HepG2 (cell line): ENCODE results near the gene MED12. TPM values are rescaled to one million over a fixed set of nuclear protein-coding genes. Genes with fewer than 3 reads are reported as not detected.

Experiments
- ATAC-seq: fragments of 200-7000 bp; cut with Tn5 transposase; 3 replicates; pipeline ENCODE4 v1.9.1; 2020; ENCODE audit warnings: mild to moderate bottlenecking, moderate library complexity
- BruUV-seq: library from RNA; stranded (reverse); fragments of 400-500 nt; replicated peaks from 2 replicates; lab custom pipeline; 2021; lab: Mats Ljungman, UMichigan
- CTCF ChIA-PET: fragments of 300-600 bp; formaldehyde crosslinking; extraction: SDS; loops from one replicate; lab custom pipeline; 2021; ENCODE audit warnings: low total read pairs, inconsistent platforms, low intra/inter-chr PET ratio; lab: Yijun Ruan, JAX
- POLR2A ChIA-PET: fragments of 350-600 bp; sonication (Branson Sonifier 250); formaldehyde crosslinking; loops from one replicate; lab custom pipeline; 2020; ENCODE audit warnings: antibody characterized with exemption, inconsistent platforms; lab: Yijun Ruan, JAX
- DNase-seq: peaks from one replicate; pipeline ENCODE4 v3.0.0-alpha.2; 2015; ENCODE audit warnings: low spot score
- FAIRE-seq: peaks from 3 replicates; lab custom pipeline; 2011; peaks lifted over from hg19 to GRCh38; lab: Jason Lieb, UNC
- H2AFZ ChIP-seq: one replicate; pipeline ENCODE4 v1.6.1; 2011; ENCODE audit warnings: low read length, inconsistent platforms
- H3K27ac ChIP-seq: fragments of 300-600 bp; 3 replicates; pipeline ENCODE4 v1.8.0; 2011; ENCODE audit warnings: mixed run types, mild to moderate bottlenecking, mixed read lengths, low read length, inconsistent platforms; ENCODE audit not compliant: insufficient read depth; ENCODE audit errors: extremely low read length
- H3K27me3 ChIP-seq, 2 experiments: fragments of 200-600 bp in 1 of 2; 2 replicates in 1 of 2; 3 replicates in 1 of 2; pipeline versions ENCODE4 v1.6.0 to v1.8.0; 2011; ENCODE audit warnings: low read length in 2 of 2, mild to moderate bottlenecking in 2 of 2, moderate library complexity in 2 of 2, inconsistent platforms in 1 of 2; ENCODE audit not compliant: insufficient read depth in 2 of 2, control insufficient read depth in 1 of 2
- H3K36me3 ChIP-seq, 2 experiments: fragments of 200-600 bp in 1 of 2; replicated peaks in 1 of 2; 2 replicates in 1 of 2; 3 replicates in 1 of 2; pipeline versions ENCODE4 v1.5.1 to v1.8.0; 2011; ENCODE audit warnings: low read length in 2 of 2, inconsistent platforms in 1 of 2; ENCODE audit not compliant: insufficient read depth in 2 of 2, control insufficient read depth in 1 of 2
- H3K4me1 ChIP-seq: 2 replicates; pipeline ENCODE4 v1.5.1; 2012; ENCODE audit warnings: low read length, inconsistent platforms; ENCODE audit not compliant: insufficient read depth
- H3K4me2 ChIP-seq: 2 replicates; pipeline ENCODE4 v1.6.0; 2011; ENCODE audit warnings: low read depth, low read length, inconsistent platforms
- H3K4me3 ChIP-seq, 3 experiments: fragments of 200-600 bp in 1 of 3; sonication (generic), shearing (Covaris generic) in 1 of 3; replicated peaks in 1 of 3; 2 replicates each; pipeline ENCODE4 v1.5.1; 2011 to 2016; ENCODE audit warnings: low read length in 3 of 3, inconsistent platforms in 2 of 3, low read depth in 2 of 3, mild to moderate bottlenecking in 2 of 3, control low read depth in 1 of 3, mixed read lengths in 1 of 3; ENCODE audit not compliant: insufficient read depth in 1 of 3
- H3K79me2 ChIP-seq: one replicate; pipeline ENCODE4 v1.6.1; 2011; ENCODE audit warnings: low read length, inconsistent platforms; ENCODE audit not compliant: insufficient read depth
- H3K9ac ChIP-seq: 2 replicates; pipeline ENCODE4 v1.6.0; 2011; ENCODE audit warnings: mild to moderate bottlenecking, low read depth, low read length, inconsistent platforms; ENCODE audit not compliant: insufficient read depth
- H3K9me3 ChIP-seq: 2 replicates; pipeline ENCODE4 v1.5.1; 2012; ENCODE audit warnings: mild to moderate bottlenecking, low read length
- H4K20me1 ChIP-seq: 2 replicates; pipeline ENCODE4 v1.6.0; 2011; ENCODE audit warnings: inconsistent platforms, mild to moderate bottlenecking, low read length, moderate library complexity; ENCODE audit not compliant: insufficient read depth
- CCAR2 ChIP-seq: fragments of 200-400 bp; formaldehyde crosslinking; optimal IDR thresholded peaks from 2 replicates; pipeline ENCODE3; 2018; ENCODE audit warnings: low read depth, mild to moderate bottlenecking, low read length, moderate library complexity
- FLYWCH1 ChIP-seq: sonication (generic); formaldehyde crosslinking; IDR thresholded peaks from 2 replicates; pipeline ENCODE4 v1.8.1; 2023; ENCODE audit warnings: mild to moderate bottlenecking, missing genetic modification reagents
- HNF4A ChIP-seq: sonication (generic); formaldehyde crosslinking; IDR thresholded peaks from 2 replicates; pipeline ENCODE4 v1.4.0; 2020; ENCODE audit warnings: missing genetic modification reagents
- NCOA2 ChIP-seq: sonication (generic); formaldehyde crosslinking; IDR thresholded peaks from 2 replicates; pipeline ENCODE4 v1.8.0; 2022; ENCODE audit warnings: inconsistent platforms
- NONO ChIP-seq, 2 experiments: fragments of 450-650 bp in 1 of 2; sonication (generic) in 1 of 2; formaldehyde crosslinking in 1 of 2; IDR thresholded peaks in 1 of 2; conservative IDR thresholded peaks in 1 of 2; 2 replicates each; pipeline versions ENCODE4 v1.6.1 to v1.8.0; 2017 to 2022; ENCODE audit warnings: mild to moderate bottlenecking in 1 of 2, missing genetic modification reagents in 1 of 2, moderate library complexity in 1 of 2
- NPAS2 ChIP-seq: sonication (generic); formaldehyde crosslinking; IDR thresholded peaks from 2 replicates; pipeline ENCODE4 v1.8.0; 2022; ENCODE audit warnings: mild to moderate bottlenecking, missing genetic modification reagents, borderline replicate concordance
- RCOR2 ChIP-seq: IDR thresholded peaks from 2 replicates; pipeline ENCODE4 v1.6.1; 2016; ENCODE audit warnings: missing biosample characterization, missing genetic modification reagents
- SALL2 ChIP-seq: sonication (generic); formaldehyde crosslinking; IDR thresholded peaks from 2 replicates; pipeline ENCODE4 v1.8.1; 2023; ENCODE audit warnings: mild to moderate bottlenecking, missing genetic modification reagents, inconsistent platforms
- ZMYM4 ChIP-seq: sonication (generic); formaldehyde crosslinking; IDR thresholded peaks from 2 replicates; pipeline ENCODE4 v1.8.1; 2023; ENCODE audit warnings: mild to moderate bottlenecking, missing genetic modification reagents
- ZNF12 ChIP-seq: sonication (generic); formaldehyde crosslinking; IDR thresholded peaks from 2 replicates; pipeline ENCODE4 v1.5.0; 2020; ENCODE audit warnings: missing genetic modification reagents
- ZNF143 ChIP-seq: sonication (generic); formaldehyde crosslinking; IDR thresholded peaks from 2 replicates; pipeline ENCODE4 v1.4.0; 2020; ENCODE audit warnings: missing genetic modification reagents
- ZNF251 ChIP-seq: sonication (generic); formaldehyde crosslinking; IDR thresholded peaks from 2 replicates; pipeline ENCODE4 v1.9.0; 2021; ENCODE audit warnings: mild to moderate bottlenecking, missing genetic modification reagents
- ZNF260 ChIP-seq: sonication (generic); formaldehyde crosslinking; IDR thresholded peaks from 2 replicates; pipeline ENCODE4 v1.4.0; 2020; ENCODE audit warnings: missing genetic modification reagents, low read depth, mild to moderate bottlenecking, borderline replicate concordance
- ZNF326 ChIP-seq: sonication (generic); formaldehyde crosslinking; IDR thresholded peaks from 2 replicates; pipeline ENCODE4 v1.4.0; 2020; ENCODE audit warnings: missing genetic modification reagents, borderline replicate concordance
- ZNF598 ChIP-seq: sonication (generic); formaldehyde crosslinking; IDR thresholded peaks from 2 replicates; pipeline ENCODE4 v1.5.1; 2020; ENCODE audit warnings: mild to moderate bottlenecking, missing genetic modification reagents, borderline replicate concordance
- ZSCAN29 ChIP-seq: sonication (generic); formaldehyde crosslinking; conservative IDR thresholded peaks from 2 replicates; pipeline ENCODE4 v1.4.0; 2020; ENCODE audit warnings: mild to moderate bottlenecking, missing genetic modification reagents
- WGBS: methylation state at CpG from one replicate; pipeline ENCODE4 v1.1.6; 2017; ENCODE audit warnings: low lambda C conversion rate; 5-methylcytosine and 5-hydroxymethylcytosine counted together
- in situ Hi-C: cut with HindIII; loops from 2 replicates; pipeline ENCODE4 v1.10.0; 2017; ENCODE audit warnings: low pct_unique_long_range_greater_than_20kb; ENCODE audit not compliant: extremely low pct_ligation_motif_present
- intact Hi-C: fragments of 100-400 bp; cut with micrococcal nuclease; formaldehyde crosslinking; loops from one replicate; pipeline ENCODE4 v1.10.0; 2022; ENCODE audit not compliant: unreplicated experiment
- polyA plus RNA-seq, 8 experiments: library from polyadenylated mRNA; depleted of rRNA in 3 of 8; stranded (reverse) in 7 of 8; unstranded in 1 of 8; fragments of >200 nt; fragmentation: Illumina TruSeq in 4 of 8; extraction: Trizol in 4 of 8; gene quantifications; 2 replicates each; pipeline versions ENCODE4 v1.2.1 to v1.2.3, GENCODE V29; 2011 to 2016; ENCODE audit warnings: low read depth in 4 of 8, missing spikeins in 1 of 8, mixed read lengths in 1 of 8; ENCODE audit not compliant: insufficient read depth in 1 of 8
- total RNA-seq, 5 experiments: library from RNA; depleted of rRNA; stranded (reverse); fragments of >200 nt; fragmentation: Illumina TruSeq; extraction: Trizol; gene quantifications; 2 replicates each; pipeline ENCODE4 v1.2.3, GENCODE V29; 2016; ENCODE audit warnings: low read depth in 1 of 5
- TF ChIP-seq, protein P1 (sequence below): sonication (generic); formaldehyde crosslinking; IDR thresholded peaks from 2 replicates; pipeline ENCODE4 v1.5.0; 2020; ENCODE audit warnings: missing genetic modification reagents
- TF ChIP-seq, protein P2 (sequence below): sonication (generic); formaldehyde crosslinking; IDR thresholded peaks from 2 replicates; pipeline ENCODE4 v1.8.0; 2022; ENCODE audit warnings: missing genetic modification reagents, low read depth, mild to moderate bottlenecking, borderline replicate concordance
- TF ChIP-seq, protein P3 (sequence below): sonication (generic); formaldehyde crosslinking; IDR thresholded peaks from 2 replicates; pipeline ENCODE4 v1.4.0; 2020; ENCODE audit warnings: missing genetic modification reagents, mild to moderate bottlenecking, borderline replicate concordance

Gene MED12
- total and polyA plus RNA-seq, 2 of the 13 experiments (the other 11 are each of a cell fraction or from before 2014, with no cell fraction given): 9.4 to 15.0 TPM

DNA sequence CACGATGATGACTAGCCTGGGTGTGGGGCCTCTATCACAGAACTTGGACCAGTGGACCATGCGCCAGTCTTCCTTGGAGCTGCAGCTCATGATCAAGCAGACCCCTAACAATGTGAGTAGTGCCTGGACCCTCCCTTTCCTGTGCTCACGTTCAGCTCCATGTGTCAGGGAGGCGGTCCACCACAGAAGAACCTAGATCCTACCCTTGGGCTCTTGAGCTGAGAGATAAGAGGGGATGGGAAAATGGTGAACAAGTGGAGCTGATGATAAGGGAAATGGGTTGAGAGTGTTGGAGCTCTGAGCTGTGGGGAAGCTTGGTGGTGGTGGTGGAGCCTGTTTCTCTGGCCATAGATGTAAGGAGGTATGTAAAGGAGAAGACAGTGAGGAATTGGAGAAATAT, 13.1 kb downstream of the MED12 start (continued):
- TF ChIP-seq, protein P1, sequence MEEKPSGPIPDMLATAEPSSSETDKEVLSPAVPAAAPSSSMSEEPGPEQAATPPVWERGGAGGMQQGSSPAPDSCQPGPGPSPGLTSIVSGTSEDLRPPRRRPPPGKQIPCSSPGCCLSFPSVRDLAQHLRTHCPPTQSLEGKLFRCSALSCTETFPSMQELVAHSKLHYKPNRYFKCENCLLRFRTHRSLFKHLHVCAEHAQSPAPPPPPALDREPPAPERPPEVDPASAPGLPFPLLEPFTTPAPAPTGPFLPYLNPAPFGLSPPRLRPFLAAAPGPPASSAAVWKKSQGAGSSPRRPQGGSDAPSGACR: no peak
- TF ChIP-seq NONO (IDR thresholded peaks at IDR 0.05) (no peak), NONO (CRISPR knock-in tag; conservative IDR thresholded peaks at IDR 0.05) (no peak), RCOR2 (no peak), ZNF251 (CRISPR knock-in tag) (no peak)

DNA sequence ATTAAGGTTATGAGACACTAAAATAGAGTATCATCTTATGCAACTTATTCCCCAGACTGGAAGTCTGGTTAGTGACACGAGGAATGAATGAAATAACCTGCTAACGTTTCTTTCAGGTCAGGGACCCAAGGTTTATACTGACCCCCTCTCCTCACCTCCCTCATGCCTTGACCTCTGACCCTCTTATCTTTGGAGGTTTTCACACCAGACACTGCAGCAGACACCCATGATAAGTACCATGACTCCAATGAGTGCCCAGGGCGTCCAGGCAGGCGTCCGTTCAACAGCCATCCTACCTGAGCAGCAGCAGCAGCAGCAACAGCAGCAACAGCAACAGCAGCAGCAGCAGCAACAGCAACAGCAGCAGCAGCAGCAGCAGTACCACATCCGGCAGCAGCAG, 22.0 kb downstream of the MED12 start:
- H3K4me2 ChIP-seq: no peak overlapping the region
- H3K36me3 ChIP-seq: peaks cover 7 to 20% of the 10 kb centered on the region in 2 experiments; a peak in 3 of 5 replicates
- no peaks in the 10 kb centered on the region for H3K27me3 ChIP-seq
- no peaks in the 10 kb centered on the region for H3K4me1 ChIP-seq
- H4K20me1 ChIP-seq: no peaks in the 10 kb centered on the region
- DNase-seq: no peak
- no peak for TF ChIP-seq HNF4A
- TF ChIP-seq NCOA2 (CRISPR knock-in tag): no peak
- no peak for TF ChIP-seq ZNF598
- TF ChIP-seq ZSCAN29 (CRISPR knock-in tag): no peak
- TF ChIP-seq, protein P2, sequence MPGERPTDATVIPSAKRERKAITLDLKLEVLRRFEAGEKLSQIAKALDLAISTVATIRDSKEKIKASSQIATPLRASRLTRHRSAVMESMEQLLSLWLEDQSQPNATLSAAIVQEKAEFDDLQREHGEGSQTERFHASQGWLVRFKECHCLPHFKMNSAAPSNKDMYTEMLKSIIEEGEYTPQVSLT (CRISPR knock-in tag): no peak
- TF ChIP-seq ZNF143 (CRISPR knock-in tag): no peak
- no peak for TF ChIP-seq FLYWCH1
- no peak for TF ChIP-seq SALL2 (CRISPR knock-in tag)
- TF ChIP-seq ZNF326 (CRISPR knock-in tag): no peak
- TF ChIP-seq ZNF12 (CRISPR knock-in tag): no peak
- no peak for TF ChIP-seq ZMYM4 (CRISPR knock-in tag)
- TF ChIP-seq NPAS2 (CRISPR knock-in tag): no peak
- no peak for TF ChIP-seq ZNF260 (CRISPR knock-in tag)
- no peak for TF ChIP-seq CCAR2
- TF ChIP-seq, protein P3, sequence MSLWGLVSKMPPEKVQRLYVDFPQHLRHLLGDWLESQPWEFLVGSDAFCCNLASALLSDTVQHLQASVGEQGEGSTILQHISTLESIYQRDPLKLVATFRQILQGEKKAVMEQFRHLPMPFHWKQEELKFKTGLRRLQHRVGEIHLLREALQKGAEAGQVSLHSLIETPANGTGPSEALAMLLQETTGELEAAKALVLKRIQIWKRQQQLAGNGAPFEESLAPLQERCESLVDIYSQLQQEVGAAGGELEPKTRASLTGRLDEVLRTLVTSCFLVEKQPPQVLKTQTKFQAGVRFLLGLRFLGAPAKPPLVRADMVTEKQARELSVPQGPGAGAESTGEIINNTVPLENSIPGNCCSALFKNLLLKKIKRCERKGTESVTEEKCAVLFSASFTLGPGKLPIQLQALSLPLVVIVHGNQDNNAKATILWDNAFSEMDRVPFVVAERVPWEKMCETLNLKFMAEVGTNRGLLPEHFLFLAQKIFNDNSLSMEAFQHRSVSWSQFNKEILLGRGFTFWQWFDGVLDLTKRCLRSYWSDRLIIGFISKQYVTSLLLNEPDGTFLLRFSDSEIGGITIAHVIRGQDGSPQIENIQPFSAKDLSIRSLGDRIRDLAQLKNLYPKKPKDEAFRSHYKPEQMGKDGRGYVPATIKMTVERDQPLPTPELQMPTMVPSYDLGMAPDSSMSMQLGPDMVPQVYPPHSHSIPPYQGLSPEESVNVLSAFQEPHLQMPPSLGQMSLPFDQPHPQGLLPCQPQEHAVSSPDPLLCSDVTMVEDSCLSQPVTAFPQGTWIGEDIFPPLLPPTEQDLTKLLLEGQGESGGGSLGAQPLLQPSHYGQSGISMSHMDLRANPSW: no peak
- TF ChIP-seq, all 625 proteins: peak for 0
- in situ Hi-C loops (no loop called here), intact Hi-C loops (no loop called here)
- Histone ChIP-seq H3K4me3 (no peak overlapping the region), H2AFZ (no peak overlapping the region), H3K79me2 (no peaks in the 10 kb centered on the region), H3K27ac (no peak overlapping the region), H3K9me3 (no peaks in the 10 kb centered on the region), H3K9ac (no peak overlapping the region)
- FAIRE-seq: no peak
- CTCF ChIA-PET: no interaction called here
- ATAC-seq: no peak
- no TSS peak for BruUV-seq
- POLR2A ChIA-PET: no interaction called here
- WGBS: 80% methylated on average over 2 of the region's 6 CpGs
